Liver (tissue), 9 donors: ENCODE measurements around the gene C1orf21. TPM values are rescaled to one million over a fixed set of nuclear protein-coding genes. Genes with fewer than 3 reads are reported as not detected.
A peak's percentile ranks its signal among the peaks of the same experiment; 100 is the strongest.

Experiments used
- DNase-seq: peaks from one replicate; pipeline ENCODE4 v3.0.0-alpha.2; 2017; ENCODE audit warnings: low spot score
- H3K27ac ChIP-seq, 2 donors: one replicate each; pipeline ENCODE4 v1.7.0; 2013; ENCODE audit warnings: inconsistent platforms in 2 of 2, low read length in 2 of 2, control low read depth in 1 of 2, low read depth in 1 of 2, mild to moderate bottlenecking in 1 of 2
- H3K27me3 ChIP-seq, 4 donors: one replicate each; pipeline versions ENCODE4 v1.6.1 to v1.7.0; 2013; ENCODE audit warnings: low read length in 3 of 4, inconsistent platforms in 1 of 4, mild to moderate bottlenecking in 1 of 4, moderate library complexity in 1 of 4; ENCODE audit not compliant: control insufficient read depth in 4 of 4, insufficient read depth in 4 of 4
- H3K36me3 ChIP-seq, 4 donors: one replicate each; pipeline versions ENCODE4 v1.6.1 to v1.7.0; 2013; ENCODE audit warnings: low read length in 3 of 4, mild to moderate bottlenecking in 3 of 4, low read depth in 1 of 4, moderate library complexity in 1 of 4; ENCODE audit not compliant: control insufficient read depth in 4 of 4, insufficient read depth in 3 of 4
- H3K4me1 ChIP-seq, 4 donors: one replicate each; pipeline versions ENCODE4 v1.6.1 to v1.7.0; 2013; ENCODE audit warnings: low read length in 3 of 4, mild to moderate bottlenecking in 3 of 4, moderate library complexity in 1 of 4; ENCODE audit not compliant: control insufficient read depth in 4 of 4, insufficient read depth in 4 of 4
- H3K4me3 ChIP-seq, 3 donors: one replicate each; pipeline versions ENCODE4 v1.6.1 to v1.7.0; 2013; ENCODE audit warnings: low read length in 3 of 3, control low read depth in 1 of 3, low read depth in 1 of 3, mild to moderate bottlenecking in 1 of 3
- H3K9ac ChIP-seq, 2 donors: one replicate each; pipeline ENCODE4 v1.7.0; 2013; ENCODE audit warnings: low read length in 2 of 2, mild to moderate bottlenecking in 2 of 2, moderate library complexity in 2 of 2, control low read depth in 1 of 2, low read depth in 1 of 2
- H3K9me3 ChIP-seq, 4 donors: one replicate each; pipeline versions ENCODE4 v1.6.1 to v1.7.0; 2013; ENCODE audit warnings: low read length in 3 of 4; ENCODE audit not compliant: control insufficient read depth in 4 of 4
- ATF3 ChIP-seq: IDR thresholded peaks from 2 replicates; pipeline ENCODE4 v1.6.1; 2016; ENCODE audit warnings: antibody characterized with exemption
- FOXA1 ChIP-seq: IDR thresholded peaks from 2 replicates; pipeline ENCODE4 v1.6.1; 2016; ENCODE audit warnings: antibody characterized with exemption
- FOXA2 ChIP-seq: IDR thresholded peaks from 2 replicates; pipeline ENCODE4 v1.6.1; 2016; ENCODE audit warnings: antibody characterized with exemption
- GABPA ChIP-seq, 2 donors: IDR thresholded peaks in 1 of 2; conservative IDR thresholded peaks in 1 of 2; 2 replicates each; pipeline ENCODE4 v1.6.1; 2016; ENCODE audit warnings: antibody characterized with exemption in 2 of 2, mild to moderate bottlenecking in 1 of 2, moderate library complexity in 1 of 2
- HNF4A ChIP-seq, 2 donors: conservative IDR thresholded peaks; 2 replicates each; pipeline ENCODE4 v1.6.1; 2016; ENCODE audit warnings: antibody characterized with exemption in 2 of 2, mild to moderate bottlenecking in 2 of 2
- HNF4G ChIP-seq: IDR thresholded peaks from 2 replicates; pipeline ENCODE4 v1.6.1; 2016; ENCODE audit warnings: antibody characterized with exemption
- JUND ChIP-seq, 2 donors: IDR thresholded peaks; 2 replicates each; pipeline ENCODE4 v1.6.1; 2016; ENCODE audit warnings: antibody characterized with exemption in 2 of 2
- MAX ChIP-seq: IDR thresholded peaks from 2 replicates; pipeline ENCODE4 v1.6.1; 2016; ENCODE audit warnings: antibody characterized with exemption
- NR2F2 ChIP-seq: IDR thresholded peaks from 2 replicates; pipeline ENCODE4 v1.6.1; 2016; ENCODE audit warnings: antibody characterized with exemption
- RAD21 ChIP-seq, 2 donors: IDR thresholded peaks; 2 replicates each; pipeline ENCODE4 v1.6.1; 2016; ENCODE audit warnings: antibody characterized with exemption in 2 of 2, mild to moderate bottlenecking in 2 of 2
- REST ChIP-seq: IDR thresholded peaks from 2 replicates; pipeline ENCODE4 v1.6.1; 2016; ENCODE audit warnings: antibody characterized with exemption, mild to moderate bottlenecking
- RXRA ChIP-seq, 2 donors: IDR thresholded peaks; 2 replicates each; pipeline ENCODE4 v1.6.1; 2017 to 2018; ENCODE audit warnings: antibody characterized with exemption in 2 of 2, mild to moderate bottlenecking in 1 of 2
- SP1 ChIP-seq: IDR thresholded peaks from 2 replicates; pipeline ENCODE4 v1.6.1; 2018; ENCODE audit warnings: antibody characterized with exemption, mild to moderate bottlenecking
- TAF1 ChIP-seq: conservative IDR thresholded peaks from 2 replicates; pipeline ENCODE4 v1.6.1; 2016; ENCODE audit warnings: antibody characterized with exemption, mild to moderate bottlenecking
- YY1 ChIP-seq: IDR thresholded peaks from 2 replicates; pipeline ENCODE4 v1.6.1; 2016; ENCODE audit warnings: antibody characterized with exemption, mild to moderate bottlenecking
- WGBS: extraction: QIAGEN DNeasy Blood & Tissue Kit; methylation state at CpG from one replicate; pipeline ENCODE4 v1.1.7; 2013; 5-methylcytosine and 5-hydroxymethylcytosine counted together
- polyA plus RNA-seq, 2 donors: library from polyadenylated mRNA; stranded (reverse) in 1 of 2; unstranded in 1 of 2; fragments of 200-250 nt in 1 of 2; fragments of >200 nt in 1 of 2; fragmentation: Nextera tagmentation in 1 of 2; extraction: Ambion mirVana in 1 of 2; gene quantifications; one replicate each; pipeline versions ENCODE4 v1.2.1 to v1.2.3, GENCODE V29; 2013 to 2015
- total RNA-seq, 2 donors: library from RNA; depleted of rRNA; stranded (reverse); fragments of >200 nt; gene quantifications; one replicate each; pipeline ENCODE4 v1.2.3, GENCODE V29; 2014
- TF ChIP-seq, protein P1 (sequence below): IDR thresholded peaks from 2 replicates; pipeline ENCODE4 v1.6.1; 2016; ENCODE audit warnings: antibody characterized with exemption
- donor health status: healthy.
- donor health status: healthy.
- donor health status: healthy.
- donor health status: healthy.
- donor health status: healthy.

C1orf21 gene
- total and polyA plus RNA-seq, 4 donors: 2.3 to 21.3 (median 13.4) TPM

GRCh38 chr1:184568148-184568547 lies 181.3 kb downstream of the C1orf21 start:
- H3K27ac ChIP-seq: no peak overlapping the region
- DNase-seq: no peak

DNA sequence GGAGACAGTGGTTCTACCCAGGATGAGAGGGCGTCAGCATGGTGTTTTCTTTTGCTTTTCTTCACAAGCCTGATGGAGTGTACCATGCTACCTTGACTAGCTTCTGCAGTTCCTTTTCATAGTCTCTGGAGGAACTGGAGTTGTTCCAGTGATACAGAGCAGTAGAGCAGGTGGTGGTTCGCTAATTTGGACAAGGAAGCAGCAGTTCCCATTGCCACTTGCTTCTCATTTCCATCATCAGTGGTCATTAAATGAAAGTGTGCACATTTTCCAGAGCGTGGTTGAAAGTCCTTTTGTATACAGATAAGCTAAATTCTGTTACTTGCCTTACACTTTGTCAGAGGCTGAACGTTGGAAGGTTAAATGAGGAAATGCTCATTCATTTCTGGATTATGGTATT lies 182.3 kb downstream of the C1orf21 start:
- Histone ChIP-seq H3K9me3 (no peaks in the 10 kb centered on the region), H3K4me3 (peak overlapping the region in 2 of 3 donors; percentile 38 to 70), H3K36me3 (no peaks in the 10 kb centered on the region), H3K4me1 (peaks cover 2 to 26% (median 10%) of the 10 kb centered on the region in 4 donors), H3K27me3 (no peaks in the 10 kb centered on the region), H3K27ac (no peak overlapping the region), H3K9ac (no peak overlapping the region)
- 61% methylated on average over 4 of the region's 4 CpGs for WGBS
- TF ChIP-seq TAF1 (no peak), MAX (no peak), JUND (IDR thresholded peaks at IDR 0.05) (no peak), YY1 (no peak), HNF4A (conservative IDR thresholded peaks at IDR 0.05) (no peak), GABPA (IDR thresholded peaks at IDR 0.05 in 1 of 2, conservative IDR thresholded peaks at IDR 0.05 in 1 of 2) (no peak), FOXA2 (no peak), ATF3 (no peak), NR2F2 (no peak)
- TF ChIP-seq, protein P1, sequence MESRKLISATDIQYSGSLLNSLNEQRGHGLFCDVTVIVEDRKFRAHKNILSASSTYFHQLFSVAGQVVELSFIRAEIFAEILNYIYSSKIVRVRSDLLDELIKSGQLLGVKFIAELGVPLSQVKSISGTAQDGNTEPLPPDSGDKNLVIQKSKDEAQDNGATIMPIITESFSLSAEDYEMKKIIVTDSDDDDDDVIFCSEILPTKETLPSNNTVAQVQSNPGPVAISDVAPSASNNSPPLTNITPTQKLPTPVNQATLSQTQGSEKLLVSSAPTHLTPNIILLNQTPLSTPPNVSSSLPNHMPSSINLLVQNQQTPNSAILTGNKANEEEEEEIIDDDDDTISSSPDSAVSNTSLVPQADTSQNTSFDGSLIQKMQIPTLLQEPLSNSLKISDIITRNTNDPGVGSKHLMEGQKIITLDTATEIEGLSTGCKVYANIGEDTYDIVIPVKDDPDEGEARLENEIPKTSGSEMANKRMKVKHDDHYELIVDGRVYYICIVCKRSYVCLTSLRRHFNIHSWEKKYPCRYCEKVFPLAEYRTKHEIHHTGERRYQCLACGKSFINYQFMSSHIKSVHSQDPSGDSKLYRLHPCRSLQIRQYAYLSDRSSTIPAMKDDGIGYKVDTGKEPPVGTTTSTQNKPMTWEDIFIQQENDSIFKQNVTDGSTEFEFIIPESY: no peak
- no peak for DNase-seq

More at GRCh38 chr1:184568148-184568547, 181.3 kb downstream of the C1orf21 start:
- H3K4me3 ChIP-seq: peak overlapping the region in 1 of 3 donors; percentile 38
- WGBS: 64% methylated on average over 2 of the region's 2 CpGs
- TF ChIP-seq GABPA (IDR thresholded peaks at IDR 0.05 in 1 of 2, conservative IDR thresholded peaks at IDR 0.05 in 1 of 2) (no peak), FOXA2 (peak; percentile 34), NR2F2 (no peak), MAX (no peak), YY1 (peak; percentile 90), FOXA1 (no peak), TAF1 (no peak), HNF4G (peak; percentile 62), RXRA (IDR thresholded peaks at IDR 0.05) (peak; percentile 91 to 97), REST (peak; percentile 30), SP1 (peak; percentile 41), JUND (IDR thresholded peaks at IDR 0.05) (peak; percentile 49 to 73), HNF4A (conservative IDR thresholded peaks at IDR 0.05) (peak; percentile 87 to 94), RAD21 (IDR thresholded peaks at IDR 0.05) (peak; percentile 59 to 64), ATF3 (no peak)
- TF ChIP-seq, protein P1: no peak
- H3K9ac ChIP-seq: no peak overlapping the region
- no peaks in the 10 kb centered on the region for H3K36me3 ChIP-seq
- H3K9me3 ChIP-seq: no peaks in the 10 kb centered on the region
- no peaks in the 10 kb centered on the region for H3K27me3 ChIP-seq
- peaks cover 2 to 26% (median 10%) of the 10 kb centered on the region in 4 donors for H3K4me1 ChIP-seq
